ENCODE measurements around the gene NR6A1.

NR6A1 gene

DNA sequence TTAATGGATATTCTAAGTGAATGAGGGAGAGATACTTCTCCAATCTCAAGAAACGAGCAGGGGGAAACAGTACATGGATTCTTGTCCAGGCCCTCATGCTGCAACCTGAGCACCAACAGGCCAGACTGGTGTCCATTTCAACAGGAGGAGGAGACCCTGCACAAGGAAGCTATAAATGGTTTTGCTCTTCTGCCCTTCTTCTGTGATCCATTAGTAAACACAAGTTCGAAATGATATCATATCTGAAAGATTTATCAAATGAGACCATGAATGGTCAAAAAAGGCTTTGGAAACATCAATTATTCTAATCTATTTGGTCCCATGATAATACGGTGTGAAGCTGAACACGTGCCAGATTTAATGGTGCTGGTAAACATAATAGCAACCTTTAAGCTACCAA lies 109.8 kb downstream of the NR6A1 start:
- Histone ChIP-seq H2BK120ac (ENCODE audit: low read depth, low read length) (no peak overlapping the region), H3K14ac (ENCODE audit: low read length in 2 of 2) (no peak overlapping the region), H3K9me3 (ENCODE audit: control insufficient read depth, low read length) (no peaks in the 10 kb centered on the region), H3K23ac (ENCODE audit: low read length in 2 of 2) (no peak overlapping the region), H3K4ac (ENCODE audit: low read depth in 1 of 2, low read length in 2 of 2) (no peak overlapping the region), H2BK15ac (ENCODE audit: low read depth, poor library complexity, severe bottlenecking) (no peak overlapping the region), H3K4me1 (ENCODE audit: control insufficient read depth, insufficient read depth, low read depth, low read length) (peaks cover 2% of the 10 kb centered on the region), H3K9ac (ENCODE audit: low read length) (no peak overlapping the region), H3K27me3 (ENCODE audit: control insufficient read depth in 1 of 2, insufficient read depth in 1 of 2, low read length in 2 of 2) (no peaks in the 10 kb centered on the region), H3K79me1 (replicated peaks; ENCODE audit: low read length, poor library complexity, severe bottlenecking) (peaks cover 3% of the 10 kb centered on the region), H2AK5ac (ENCODE audit: low read length, severe bottlenecking) (no peak overlapping the region), H2BK5ac (ENCODE audit: low read depth, low read length, poor library complexity, severe bottlenecking) (no peak overlapping the region), H3K27ac (ENCODE audit: low read length, poor library complexity, severe bottlenecking) (no peak overlapping the region), H2AFZ (ENCODE audit: low read depth, low read length) (no peak overlapping the region), H3K4me2 (ENCODE audit: low read length, poor library complexity, severe bottlenecking) (no peak overlapping the region), H2BK12ac (ENCODE audit: low read length in 2 of 2) (no peak overlapping the region), H3K36me3 (ENCODE audit: control insufficient read depth in 1 of 2, insufficient read depth in 2 of 2, low read depth in 1 of 2, low read length in 2 of 2) (no peaks in the 10 kb centered on the region), H3K18ac (ENCODE audit: low read depth in 1 of 2, low read length in 2 of 2) (no peak overlapping the region), H4K8ac (ENCODE audit: low read length) (no peak overlapping the region), H4K91ac (ENCODE audit: low read length) (no peak overlapping the region), H3K4me3 (ENCODE audit: insufficient read depth in 1 of 2, low read depth in 1 of 2, low read length in 2 of 2) (no peak overlapping the region)
- DNase-seq: no peak
- WGBS: 80% methylated on average over 3 of the region's 4 CpGs

DNA sequence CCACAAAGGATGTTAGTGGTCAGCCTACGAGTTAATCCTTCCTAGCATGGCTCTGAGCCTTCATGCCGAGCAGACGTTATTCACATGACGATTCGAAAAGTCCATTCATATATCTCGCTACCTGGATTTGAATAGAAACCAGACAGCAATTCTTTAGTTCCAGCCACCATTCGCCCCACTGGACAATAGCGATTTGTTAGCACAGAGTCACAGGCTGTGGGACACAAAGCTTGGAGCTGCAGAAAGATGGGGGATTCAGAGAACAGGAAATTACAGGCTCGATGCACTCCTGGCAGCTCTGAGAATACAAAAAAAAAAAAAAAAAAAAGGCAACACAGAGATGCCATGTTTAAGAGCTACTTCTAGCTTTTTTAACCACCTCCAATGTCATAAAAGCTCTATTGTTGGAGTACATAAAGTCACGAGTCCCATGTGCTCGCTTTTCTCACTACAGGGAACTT lies 110.7 kb downstream of the NR6A1 start:
- no peak overlapping the region for H2BK12ac ChIP-seq (ENCODE audit: low read length in 2 of 2)
- no peaks in the 10 kb centered on the region for H3K36me3 ChIP-seq (ENCODE audit: control insufficient read depth in 1 of 2, insufficient read depth in 2 of 2, low read depth in 1 of 2, low read length in 2 of 2)
- H3K9ac ChIP-seq (ENCODE audit: low read length): peak overlapping the region; percentile 85
- H4K8ac ChIP-seq (ENCODE audit: low read length): no peak overlapping the region
- peaks cover 1% of the 10 kb centered on the region for H3K4me1 ChIP-seq (ENCODE audit: control insufficient read depth, insufficient read depth, low read depth, low read length)
- no peak overlapping the region for H2BK120ac ChIP-seq (ENCODE audit: low read depth, low read length)
- H3K18ac ChIP-seq (ENCODE audit: low read depth in 1 of 2, low read length in 2 of 2): peak overlapping the region in 1 of 2 experiments; percentile 16
- H2AFZ ChIP-seq (ENCODE audit: low read depth, low read length): no peak overlapping the region
- H3K27me3 ChIP-seq (ENCODE audit: control insufficient read depth in 1 of 2, insufficient read depth in 1 of 2, low read length in 2 of 2): no peaks in the 10 kb centered on the region
- H3K4me3 ChIP-seq (ENCODE audit: insufficient read depth in 1 of 2, low read depth in 1 of 2, low read length in 2 of 2): peak overlapping the region in 1 of 2 experiments; percentile 78
- no peak overlapping the region for H4K91ac ChIP-seq (ENCODE audit: low read length)
- H3K9me3 ChIP-seq (ENCODE audit: control insufficient read depth, low read length): no peaks in the 10 kb centered on the region
- peak overlapping the region; percentile 74 for H2BK5ac ChIP-seq (ENCODE audit: low read depth, low read length, poor library complexity, severe bottlenecking)
- peak overlapping the region; percentile 61 for H2AK5ac ChIP-seq (ENCODE audit: low read length, severe bottlenecking)
- no peak overlapping the region for H3K14ac ChIP-seq (ENCODE audit: low read length in 2 of 2)
- H3K4me2 ChIP-seq (ENCODE audit: low read length, poor library complexity, severe bottlenecking): peak overlapping the region; percentile 2
- no peak overlapping the region for H3K23ac ChIP-seq (ENCODE audit: low read length in 2 of 2)
- peak overlapping the region; percentile 69 for H3K27ac ChIP-seq (ENCODE audit: low read length, poor library complexity, severe bottlenecking)
- peak; percentile 77 for DNase-seq
- no peak overlapping the region for H2BK15ac ChIP-seq (ENCODE audit: low read depth, poor library complexity, severe bottlenecking)
- peak overlapping the region in 1 of 2 experiments; percentile 64 for H3K4ac ChIP-seq (ENCODE audit: low read depth in 1 of 2, low read length in 2 of 2)
- peaks cover 3% of the 10 kb centered on the region for H3K79me1 ChIP-seq (replicated peaks; ENCODE audit: low read length, poor library complexity, severe bottlenecking)
- WGBS: 0% methylated on average over 10 of the region's 11 CpGs

DNA sequence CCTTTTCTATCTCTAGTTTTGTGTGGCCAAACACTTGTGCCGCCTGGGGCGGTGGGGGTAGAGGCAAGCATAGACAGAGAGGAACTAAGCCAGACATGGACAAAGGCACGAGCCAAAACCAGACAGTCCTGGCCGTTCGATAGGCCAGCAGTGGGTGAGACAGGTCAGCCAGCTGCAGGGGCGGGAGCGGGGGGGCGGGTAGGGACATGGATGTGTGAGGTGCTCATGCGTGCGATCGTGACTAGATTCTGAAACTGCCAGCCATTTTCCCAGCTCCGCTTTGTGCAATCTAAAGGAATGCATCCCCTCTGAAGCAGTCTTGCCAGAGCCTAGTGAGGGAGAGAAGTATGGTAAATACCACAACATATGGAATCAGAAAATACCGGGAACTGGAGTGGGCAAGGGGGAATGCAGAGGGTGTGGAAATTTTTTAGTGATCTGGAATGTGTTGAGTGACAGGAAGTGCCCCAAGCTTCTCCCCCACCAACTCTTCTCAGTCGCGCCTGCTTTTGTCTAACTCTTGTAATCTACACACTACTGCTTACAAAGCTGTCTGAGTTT lies 111.9 kb downstream of the NR6A1 start:
- Histone ChIP-seq H3K23ac (ENCODE audit: low read length in 2 of 2) (no peak overlapping the region), H2AFZ (ENCODE audit: low read depth, low read length) (no peak overlapping the region), H2BK120ac (ENCODE audit: low read depth, low read length) (peak overlapping the region; percentile 73), H3K14ac (ENCODE audit: low read length in 2 of 2) (no peak overlapping the region), H3K4me2 (ENCODE audit: low read length, poor library complexity, severe bottlenecking) (peak overlapping the region; percentile 70), H3K36me3 (ENCODE audit: control insufficient read depth in 1 of 2, insufficient read depth in 2 of 2, low read depth in 1 of 2, low read length in 2 of 2) (no peaks in the 10 kb centered on the region), H3K18ac (ENCODE audit: low read depth in 1 of 2, low read length in 2 of 2) (peak overlapping the region; percentile 66 to 88), H3K9ac (ENCODE audit: low read length) (peak overlapping the region; percentile 85), H3K9me3 (ENCODE audit: control insufficient read depth, low read length) (no peaks in the 10 kb centered on the region), H2BK15ac (ENCODE audit: low read depth, poor library complexity, severe bottlenecking) (no peak overlapping the region), H3K79me1 (replicated peaks; ENCODE audit: low read length, poor library complexity, severe bottlenecking) (peaks cover 8% of the 10 kb centered on the region), H2BK12ac (ENCODE audit: low read length in 2 of 2) (peak overlapping the region; percentile 35 to 51), H4K8ac (ENCODE audit: low read length) (peak overlapping the region; percentile 75), H3K27me3 (ENCODE audit: control insufficient read depth in 1 of 2, insufficient read depth in 1 of 2, low read length in 2 of 2) (no peaks in the 10 kb centered on the region), H3K27ac (ENCODE audit: low read length, poor library complexity, severe bottlenecking) (peak overlapping the region; percentile 100), H3K4me3 (ENCODE audit: insufficient read depth in 1 of 2, low read depth in 1 of 2, low read length in 2 of 2) (peak overlapping the region; percentile 59 to 78), H2BK5ac (ENCODE audit: low read depth, low read length, poor library complexity, severe bottlenecking) (peak overlapping the region; percentile 94), H2AK5ac (ENCODE audit: low read length, severe bottlenecking) (peak overlapping the region; percentile 93), H4K91ac (ENCODE audit: low read length) (peak overlapping the region; percentile 59), H3K4me1 (ENCODE audit: control insufficient read depth, insufficient read depth, low read depth, low read length) (no peaks in the 10 kb centered on the region), H3K4ac (ENCODE audit: low read depth in 1 of 2, low read length in 2 of 2) (peak overlapping the region in 1 of 2 experiments; percentile 7)
- DNase-seq: peak; percentile 99
- WGBS: 1% methylated on average over 13 of the region's 15 CpGs

DNA sequence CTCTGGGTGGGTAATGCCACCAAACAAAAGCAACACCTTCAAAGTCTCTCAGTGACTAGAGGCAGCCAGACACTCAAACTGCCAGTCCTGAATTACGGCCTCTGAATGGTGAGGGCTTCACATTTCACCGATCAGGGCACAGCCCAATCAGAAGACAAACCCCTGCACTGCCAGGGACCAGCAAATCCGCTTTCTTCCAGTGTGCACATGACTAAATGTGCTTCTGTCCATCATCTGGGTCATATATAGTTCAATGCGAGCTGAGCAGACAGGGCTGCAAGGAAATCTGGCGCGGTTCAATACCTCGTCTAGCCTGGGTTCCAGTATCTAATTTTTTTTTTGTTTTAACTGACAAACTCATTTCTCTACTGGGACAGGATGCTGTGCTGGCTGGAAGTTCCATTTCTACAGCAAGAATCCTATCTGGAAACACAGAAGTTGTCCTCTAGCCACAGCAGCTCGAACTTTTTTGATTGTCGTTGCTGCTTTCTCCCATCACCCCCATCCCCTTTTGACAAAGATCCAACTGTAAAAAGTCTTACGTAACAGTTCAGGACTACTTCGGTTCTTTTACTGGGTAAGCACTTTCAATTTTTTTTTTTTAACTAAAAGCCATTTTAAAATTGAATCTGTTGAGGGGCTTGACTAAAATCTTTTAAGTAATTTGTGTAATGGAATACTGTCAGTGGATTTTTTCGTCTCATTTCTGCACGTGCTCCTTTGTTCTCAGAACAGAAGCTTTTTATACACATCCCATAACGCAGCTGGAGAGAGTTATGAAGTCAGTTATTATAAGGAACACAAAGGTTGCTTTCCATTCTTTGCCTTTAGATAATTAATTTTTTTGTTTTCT lies 112.7 kb downstream of the NR6A1 start:
- Histone ChIP-seq H3K36me3 (ENCODE audit: control insufficient read depth in 1 of 2, insufficient read depth in 2 of 2, low read depth in 1 of 2, low read length in 2 of 2) (no peaks in the 10 kb centered on the region), H3K4me1 (ENCODE audit: control insufficient read depth, insufficient read depth, low read depth, low read length) (no peaks in the 10 kb centered on the region), H3K14ac (ENCODE audit: low read length in 2 of 2) (no peak overlapping the region), H3K27me3 (ENCODE audit: control insufficient read depth in 1 of 2, insufficient read depth in 1 of 2, low read length in 2 of 2) (no peaks in the 10 kb centered on the region), H3K4ac (ENCODE audit: low read depth in 1 of 2, low read length in 2 of 2) (peak overlapping the region in 1 of 2 experiments; percentile 49), H2BK15ac (ENCODE audit: low read depth, poor library complexity, severe bottlenecking) (no peak overlapping the region), H3K18ac (ENCODE audit: low read depth in 1 of 2, low read length in 2 of 2) (peak overlapping the region; percentile 48 to 58), H4K8ac (ENCODE audit: low read length) (no peak overlapping the region), H2BK5ac (ENCODE audit: low read depth, low read length, poor library complexity, severe bottlenecking) (no peak overlapping the region), H4K91ac (ENCODE audit: low read length) (no peak overlapping the region), H3K79me1 (replicated peaks; ENCODE audit: low read length, poor library complexity, severe bottlenecking) (peaks cover 9% of the 10 kb centered on the region), H2AFZ (ENCODE audit: low read depth, low read length) (no peak overlapping the region), H3K27ac (ENCODE audit: low read length, poor library complexity, severe bottlenecking) (peak overlapping the region; percentile 100), H2BK12ac (ENCODE audit: low read length in 2 of 2) (no peak overlapping the region), H2AK5ac (ENCODE audit: low read length, severe bottlenecking) (peak overlapping the region; percentile 87), H3K9me3 (ENCODE audit: control insufficient read depth, low read length) (no peaks in the 10 kb centered on the region), H3K4me3 (ENCODE audit: insufficient read depth in 1 of 2, low read depth in 1 of 2, low read length in 2 of 2) (peak overlapping the region; percentile 41 to 78), H3K4me2 (ENCODE audit: low read length, poor library complexity, severe bottlenecking) (no peak overlapping the region), H2BK120ac (ENCODE audit: low read depth, low read length) (no peak overlapping the region), H3K9ac (ENCODE audit: low read length) (peak overlapping the region; percentile 85), H3K23ac (ENCODE audit: low read length in 2 of 2) (no peak overlapping the region)
- peak; percentile 97 for DNase-seq
- under 1% methylated on average over 11 of the region's 14 CpGs for WGBS
